ENCODE data around the gene IRF2BP1. TPM values are rescaled to one million over a fixed set of nuclear protein-coding genes. Genes with fewer than 3 reads are reported as not detected.
A peak's percentile ranks its signal among the peaks of the same experiment; 100 is the strongest.

The IRF2BP1 gene
- total and polyA plus RNA-seq, 2 of the 13 experiments (the other 11 are each of a cell fraction or from before 2014, with no cell fraction given) = 4.3 to 14.3 TPM

GRCh38 chr19:45885556-45886426 lies at the start of gene IRF2BP1 (continued):
- no peak for TF ChIP-seq ZBTB46 (CRISPR knock-in tag; IDR thresholded peaks at IDR 0.05; ENCODE audit: borderline replicate concordance)
- TF ChIP-seq ZNF776 (CRISPR knock-in tag; IDR thresholded peaks at IDR 0.05) = peak; percentile 74; the same call in 1 of the 2 replicates
- 0 out of 2 replicates have a peak, but pooled peaks have one; percentile 13 for TF ChIP-seq RELA (CRISPR knock-in tag; IDR thresholded peaks at IDR 0.05)
- TF ChIP-seq IRX3 (CRISPR knock-in tag; IDR thresholded peaks at IDR 0.05; ENCODE audit: borderline replicate concordance, low read depth) = 0 out of 2 replicates have a peak, but pooled peaks have one; percentile 2
- peak; percentile 54; the same call in 1 of the 2 replicates for TF ChIP-seq ZBTB42 (CRISPR knock-in tag; IDR thresholded peaks at IDR 0.05)
- no peak for TF ChIP-seq ZNF180 (CRISPR knock-in tag; IDR thresholded peaks at IDR 0.05; ENCODE audit: borderline replicate concordance, low read depth)
- TF ChIP-seq ZNF7 (CRISPR knock-in tag; IDR thresholded peaks at IDR 0.05) = no peak
- peak; percentile 81 for TF ChIP-seq GABPB1 (CRISPR knock-in tag; IDR thresholded peaks at IDR 0.05)
- TF ChIP-seq ZNF709 (CRISPR knock-in tag; IDR thresholded peaks at IDR 0.05) = peak; percentile 31; the same call in 1 of the 2 replicates
- no peak for TF ChIP-seq ZSCAN31 (CRISPR knock-in tag; IDR thresholded peaks at IDR 0.05; ENCODE audit: low read depth)
- TF ChIP-seq ZNF441 (CRISPR knock-in tag; IDR thresholded peaks at IDR 0.05; ENCODE audit: borderline replicate concordance) = peak; percentile 21; the same call in 1 of the 2 replicates
- peak; percentile 31; the same call in 1 of the 2 replicates for TF ChIP-seq FIP1L1 (IDR thresholded peaks at IDR 0.05; ENCODE audit: borderline replicate concordance, insufficient read depth, low read depth, low read length)
- TF ChIP-seq RAD21 (CRISPR knock-in tag; IDR thresholded peaks at IDR 0.05) = peak; percentile 25; the same call in 1 of the 2 replicates
- TF ChIP-seq CREBL2 (CRISPR knock-in tag; IDR thresholded peaks at IDR 0.05; ENCODE audit: borderline replicate concordance) = peak; percentile 61; the same call in 1 of the 2 replicates
- no peak for TF ChIP-seq ZBTB38 (CRISPR knock-in tag; IDR thresholded peaks at IDR 0.05)
- 0 out of 2 replicates have a peak, but pooled peaks have one; percentile 49 for TF ChIP-seq ZNF225 (CRISPR knock-in tag; IDR thresholded peaks at IDR 0.05)
- peak; percentile 35; the same call in 1 of the 2 replicates for TF ChIP-seq MED1 (CRISPR knock-in tag; IDR thresholded peaks at IDR 0.05)
- no peak for TF ChIP-seq MLXIP (CRISPR knock-in tag; IDR thresholded peaks at IDR 0.05; ENCODE audit: borderline replicate concordance)
- peak; percentile 58; the same call in 1 of the 2 replicates for TF ChIP-seq NR0B2 (CRISPR knock-in tag; IDR thresholded peaks at IDR 0.05)
- TF ChIP-seq ZNF777 (CRISPR knock-in tag; IDR thresholded peaks at IDR 0.05) = peak; percentile 97
- TF ChIP-seq MAX (IDR thresholded peaks at IDR 0.05) = peak; percentile 77
- peak; percentile 84 for TF ChIP-seq BCL3 (CRISPR knock-in tag; IDR thresholded peaks at IDR 0.05)

Measured in HepG2 (cell line).